HEK293 (cell line): ENCODE measurements around the gene PODXL2.

Experiments
- CTCF ChIA-PET: fragments of 350-600 bp; formaldehyde crosslinking; extraction: SDS; loops from one replicate; lab custom pipeline; 2021; ENCODE audit warnings: antibody characterized with exemption; lab: Yijun Ruan, JAX
- POLR2A ChIA-PET: fragments of 300-600 bp; formaldehyde crosslinking; extraction: SDS; loops from one replicate; lab custom pipeline; 2020; ENCODE audit warnings: antibody characterized with exemption, inconsistent platforms; lab: Yijun Ruan, JAX
- H3K27ac ChIP-seq: fragments of 200-500 bp; sonication (Bioruptor generic); 2 replicates; pipeline ENCODE4 v1.5.1; 2014; ENCODE audit warnings: low read depth, low read length, control low read depth, inconsistent platforms; ENCODE audit errors: extremely low read depth
- H3K36me3 ChIP-seq, 2 experiments: fragments of 200-500 bp in 1 of 2; sonication (Bioruptor generic) in 1 of 2; 1 replicate in 1 of 2; 2 replicates in 1 of 2; pipeline ENCODE4 v1.5.1; 2014 to 2017; ENCODE audit warnings: inconsistent platforms in 2 of 2, low read length in 2 of 2; ENCODE audit not compliant: control insufficient read depth in 2 of 2, insufficient read depth in 1 of 2
- H3K4me1 ChIP-seq: fragments of 200-500 bp; sonication (Bioruptor generic); 2 replicates; pipeline ENCODE4 v1.5.1; 2014; ENCODE audit warnings: mild to moderate bottlenecking, low read length, inconsistent platforms; ENCODE audit not compliant: control insufficient read depth, insufficient read depth
- H3K4me3 ChIP-seq: 2 replicates; pipeline ENCODE4 v1.5.1; 2011; ENCODE audit warnings: low read depth, mild to moderate bottlenecking, control low read depth, low read length, moderate library complexity
- H3K9me3 ChIP-seq: fragments of 200-500 bp; sonication (Bioruptor generic); 2 replicates; pipeline ENCODE4 v1.5.1; 2014; ENCODE audit warnings: low read depth, low read length, inconsistent platforms; ENCODE audit not compliant: control insufficient read depth, insufficient read depth
- REST ChIP-seq: fragments of 450-650 bp; formaldehyde crosslinking; IDR thresholded peaks from 2 replicates; pipeline ENCODE4 v1.5.1; 2016; ENCODE audit warnings: missing biosample characterization, missing genetic modification characterization
- SCRT1 ChIP-seq: fragments of 450-650 bp; formaldehyde crosslinking; IDR thresholded peaks from 2 replicates; pipeline ENCODE4 v1.5.1; 2016; ENCODE audit warnings: missing biosample characterization, missing genetic modification characterization, borderline replicate concordance
- TCF7L2 ChIP-seq: IDR thresholded peaks from 2 replicates; pipeline ENCODE4 v1.6.1; 2011; ENCODE audit warnings: low read depth, mild to moderate bottlenecking, inconsistent platforms, low read length, moderate library complexity, borderline replicate concordance
- ZBTB11 ChIP-seq: fragments of 450-650 bp; formaldehyde crosslinking; conservative IDR thresholded peaks from 2 replicates; pipeline ENCODE4 v1.5.1; 2016; ENCODE audit warnings: low read depth, missing biosample characterization, missing genetic modification characterization
- ZFP37 ChIP-seq: fragments of 450-650 bp; formaldehyde crosslinking; IDR thresholded peaks from 2 replicates; pipeline ENCODE4 v1.5.1; 2016; ENCODE audit warnings: missing biosample characterization, missing genetic modification characterization
- ZNF133 ChIP-seq: fragments of 450-650 bp; formaldehyde crosslinking; IDR thresholded peaks from 2 replicates; pipeline ENCODE4 v1.5.1; 2016; ENCODE audit warnings: missing biosample characterization, missing genetic modification characterization
- ZNF23 ChIP-seq: fragments of 450-650 bp; formaldehyde crosslinking; IDR thresholded peaks from 2 replicates; pipeline ENCODE4 v1.5.1; 2016; ENCODE audit warnings: missing biosample characterization, missing genetic modification characterization, borderline replicate concordance
- ZNF280D ChIP-seq: fragments of 450-650 bp; formaldehyde crosslinking; IDR thresholded peaks from 2 replicates; pipeline ENCODE4 v1.5.1; 2016; ENCODE audit warnings: missing biosample characterization, missing genetic modification characterization
- ZNF404 ChIP-seq: fragments of 450-650 bp; formaldehyde crosslinking; IDR thresholded peaks from 2 replicates; pipeline ENCODE4 v1.5.1; 2017; ENCODE audit warnings: missing biosample characterization, missing genetic modification characterization
- ZNF544 ChIP-seq: fragments of 450-650 bp; formaldehyde crosslinking; IDR thresholded peaks from 2 replicates; pipeline ENCODE4 v1.5.0; 2017; ENCODE audit warnings: missing biosample characterization, missing genetic modification characterization
- ZNF580 ChIP-seq: fragments of 450-650 bp; formaldehyde crosslinking; IDR thresholded peaks from 2 replicates; pipeline ENCODE4 v1.5.1; 2016; ENCODE audit warnings: missing biosample characterization, missing genetic modification characterization
- ZNF747 ChIP-seq: fragments of 450-650 bp; formaldehyde crosslinking; IDR thresholded peaks from 2 replicates; pipeline ENCODE4 v1.5.1; 2016; ENCODE audit warnings: missing biosample characterization, missing genetic modification characterization
- ZNF768 ChIP-seq: fragments of 450-650 bp; formaldehyde crosslinking; IDR thresholded peaks from 2 replicates; pipeline ENCODE4 v1.5.1; 2018; ENCODE audit warnings: missing biosample characterization, mild to moderate bottlenecking, missing genetic modification characterization
- ZNF776 ChIP-seq: fragments of 450-650 bp; formaldehyde crosslinking; IDR thresholded peaks from 2 replicates; pipeline ENCODE4 v1.5.0; 2017; ENCODE audit warnings: missing biosample characterization, missing genetic modification characterization, borderline replicate concordance

Gene PODXL2

GRCh38 chr3:127709320-127710060 lies 80.5 kb downstream of the PODXL2 start (continued):
- TF ChIP-seq ZNF280D (tag by site-specific recombination) (no peak), ZNF544 (tag by site-specific recombination) (no peak), TCF7L2 (no peak), ZNF580 (tag by site-specific recombination) (no peak), ZNF768 (no peak), ZNF747 (tag by site-specific recombination) (no peak), ZBTB11 (tag by site-specific recombination) (no peak), ZNF133 (no peak), REST (tag by site-specific recombination) (no peak), ZNF404 (tag by site-specific recombination) (no peak), ZFP37 (no peak), SCRT1 (tag by site-specific recombination) (no peak), ZNF776 (no peak)

GRCh38 chr3:127710155-127710941 lies 81.4 kb downstream of the PODXL2 start:
- ChIA-PET POLR2A (no interaction called here), CTCF (interaction anchor here (1.1 kb wide), 1 partner anchor 13 kb away, joined by 5 read pairs; no protein-coding TSS in a partner anchor)
- Histone ChIP-seq H3K9me3 (no peaks in the 10 kb centered on the region), H3K4me3 (no peak overlapping the region), H3K36me3 (no peaks in the 10 kb centered on the region), H3K27ac (no peak overlapping the region), H3K4me1 (no peaks in the 10 kb centered on the region)
- no peak for TF ChIP-seq ZNF23
